ENCODE measurements around the gene TBK1. TPM values are rescaled to one million over a fixed set of nuclear protein-coding genes. Genes with fewer than 3 reads are reported as not detected.

The TBK1 gene
- total RNA-seq, 2 donors from 2014 or later = 14.8 to 21.0 TPM

DNA sequence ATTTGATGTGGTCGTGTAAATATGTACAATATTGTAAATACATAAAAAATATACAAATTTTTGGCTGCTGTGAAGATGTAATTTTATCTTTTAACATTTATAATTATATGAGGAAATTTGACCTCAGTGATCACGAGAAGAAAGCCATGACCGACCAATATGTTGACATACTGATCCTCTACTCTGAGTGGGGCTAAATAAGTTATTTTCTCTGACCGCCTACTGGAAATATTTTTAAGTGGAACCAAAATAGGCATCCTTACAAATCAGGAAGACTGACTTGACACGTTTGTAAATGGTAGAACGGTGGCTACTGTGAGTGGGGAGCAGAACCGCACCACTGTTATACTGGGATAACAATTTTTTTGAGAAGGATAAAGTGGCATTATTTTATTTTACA lies 49.6 kb downstream of the TBK1 start:
- peaks cover 10% of the 10 kb centered on the region for H3K36me3 ChIP-seq

DNA sequence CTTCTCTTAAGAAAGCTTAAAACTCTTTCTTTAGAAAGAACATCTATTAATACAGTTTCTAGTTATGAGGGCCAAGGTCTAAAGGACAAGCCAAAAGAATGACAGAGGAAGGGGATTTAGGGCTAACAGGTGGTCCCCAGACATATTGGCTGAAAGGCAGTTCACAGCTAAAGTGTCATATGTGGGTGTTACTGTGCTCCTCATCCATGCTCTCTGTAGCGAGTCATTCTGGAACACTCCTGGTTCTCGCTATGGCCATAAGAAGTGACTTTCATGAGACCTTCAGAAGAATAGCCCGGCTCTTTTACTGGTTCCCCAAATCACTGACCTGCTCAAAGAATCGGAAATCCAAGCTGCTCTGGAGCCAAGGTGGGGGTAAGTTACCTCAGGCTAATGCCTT lies 55.0 kb downstream of the TBK1 start:
- H3K9ac ChIP-seq (ENCODE audit: low read depth in 2 of 2, low read length in 2 of 2) = no peak overlapping the region
- intact Hi-C loops (cut with DNase I) = no loop called here

More for the DNA sequence above, 49.6 kb downstream of the TBK1 start:
- Histone ChIP-seq H3K27ac (no peak overlapping the region), H3K4me3 (no peak overlapping the region), H3K9ac (ENCODE audit: low read depth in 2 of 2, low read length in 2 of 2) (no peak overlapping the region), H3K4me1 (no peaks in the 10 kb centered on the region), H3K9me3 (no peaks in the 10 kb centered on the region), H3K27me3 (no peaks in the 10 kb centered on the region)
- intact Hi-C loops (cut with DNase I) = no loop called here
- TF ChIP-seq CTCF (IDR thresholded peaks at IDR 0.05) = no peak
- DNase-seq = no peak

GRCh38 chr12:64510667-64511066 lies 58.7 kb downstream of the TBK1 start:
- Histone ChIP-seq H3K27ac (no peak overlapping the region), H3K4me1 (no peaks in the 10 kb centered on the region), H3K27me3 (no peaks in the 10 kb centered on the region), H3K9ac (ENCODE audit: low read depth in 2 of 2, low read length in 2 of 2) (no peak overlapping the region), H3K9me3 (no peaks in the 10 kb centered on the region), H3K36me3 (no peaks in the 10 kb centered on the region), H3K4me3 (no peak overlapping the region)
- no peak for TF ChIP-seq CTCF (IDR thresholded peaks at IDR 0.05)
- no peak for DNase-seq
- intact Hi-C loops (cut with DNase I) = no loop called here

More for the DNA sequence above, 55.0 kb downstream of the TBK1 start:
- Histone ChIP-seq H3K27me3 (no peaks in the 10 kb centered on the region), H3K4me1 (no peaks in the 10 kb centered on the region), H3K27ac (no peak overlapping the region), H3K4me3 (no peak overlapping the region), H3K36me3 (no peaks in the 10 kb centered on the region), H3K9me3 (no peaks in the 10 kb centered on the region)
- no peak for TF ChIP-seq CTCF (IDR thresholded peaks at IDR 0.05)
- no peak for DNase-seq

DNA sequence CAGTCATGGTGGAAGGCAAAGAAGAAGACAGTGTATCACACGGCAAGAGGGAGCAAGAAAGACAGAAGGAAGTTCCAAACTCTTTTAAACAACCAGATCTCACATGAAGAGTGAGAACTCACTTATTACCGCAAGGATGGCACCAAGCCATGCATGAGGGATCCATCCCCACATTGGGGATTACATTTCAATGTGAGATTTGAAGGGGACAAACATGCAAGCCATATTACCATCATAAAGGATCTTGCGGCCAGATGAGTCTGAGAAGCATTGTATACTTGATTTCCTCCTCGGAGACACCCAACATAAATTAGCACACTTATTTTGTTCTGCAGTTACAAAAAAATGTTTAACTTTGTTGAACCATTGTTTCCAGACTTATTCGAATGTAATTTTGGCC lies 66.5 kb downstream of the TBK1 start:
- no peak overlapping the region for H3K4me3 ChIP-seq
- intact Hi-C loops (cut with DNase I) = no loop called here

GRCh38 chr12:64521833-64522232 lies 69.9 kb downstream of the TBK1 start:
- TF ChIP-seq CTCF (IDR thresholded peaks at IDR 0.05) = no peak
- Histone ChIP-seq H3K9me3 (no peaks in the 10 kb centered on the region), H3K36me3 (no peaks in the 10 kb centered on the region), H3K4me1 (no peaks in the 10 kb centered on the region), H3K27ac (no peak overlapping the region), H3K4me3 (no peak overlapping the region), H3K9ac (ENCODE audit: low read depth in 2 of 2, low read length in 2 of 2) (no peak overlapping the region), H3K27me3 (no peaks in the 10 kb centered on the region)
- no peak for DNase-seq
- intact Hi-C loops (cut with DNase I) = no loop called here

More for the DNA sequence above, 66.5 kb downstream of the TBK1 start:
- H3K27me3 ChIP-seq = no peaks in the 10 kb centered on the region
- no peak for TF ChIP-seq CTCF (IDR thresholded peaks at IDR 0.05)
- H3K27ac ChIP-seq = no peak overlapping the region
- no peaks in the 10 kb centered on the region for H3K9me3 ChIP-seq
- no peaks in the 10 kb centered on the region for H3K36me3 ChIP-seq
- no peaks in the 10 kb centered on the region for H3K4me1 ChIP-seq
- no peak overlapping the region for H3K9ac ChIP-seq (ENCODE audit: low read depth in 2 of 2, low read length in 2 of 2)
- no peak for DNase-seq

DNA sequence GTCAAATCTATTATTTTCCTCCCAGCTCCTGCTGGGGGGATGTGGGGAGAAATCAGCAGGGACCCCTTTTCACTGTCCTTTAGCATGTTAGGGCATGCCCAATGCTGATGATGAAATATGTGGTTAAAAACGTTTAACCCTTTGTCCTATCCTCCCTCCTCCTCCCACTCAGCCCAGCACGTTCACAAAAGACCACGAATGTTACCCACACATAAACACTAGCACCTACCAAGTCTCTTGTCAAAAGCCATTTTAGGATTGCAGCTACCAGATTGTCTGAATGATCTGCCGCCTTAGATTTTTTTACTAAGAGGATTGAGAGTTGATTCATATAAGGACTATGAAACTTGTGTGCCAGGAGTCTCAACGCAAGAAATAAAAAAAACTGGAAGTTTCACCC lies 70.4 kb downstream of the TBK1 start:
- no peak overlapping the region for H3K27ac ChIP-seq
- H3K36me3 ChIP-seq = no peaks in the 10 kb centered on the region
- DNase-seq = no peak
- H3K9ac ChIP-seq (ENCODE audit: low read depth in 2 of 2, low read length in 2 of 2) = no peak overlapping the region
- H3K4me3 ChIP-seq = no peak overlapping the region
- no peaks in the 10 kb centered on the region for H3K27me3 ChIP-seq
- H3K4me1 ChIP-seq = no peaks in the 10 kb centered on the region
- TF ChIP-seq CTCF (IDR thresholded peaks at IDR 0.05) = no peak
- intact Hi-C loops (cut with DNase I) = no loop called here
- H3K9me3 ChIP-seq = no peaks in the 10 kb centered on the region

All from colonic mucosa (tissue), 4 donors.